RPMI7951 (cell line): ENCODE measurements around the gene KCNG3. TPM values are rescaled to one million over a fixed set of nuclear protein-coding genes. Genes with fewer than 3 reads are reported as not detected.

ENCODE experiments used
- DNase-seq: peaks from one replicate; pipeline ENCODE4 v3.0.0-alpha.2; 2012; ENCODE audit warnings: low read depth
- total RNA-seq: library from RNA; depleted of rRNA; stranded (reverse); fragments of >200 nt; shearing (Covaris generic); gene quantifications from 2 replicates; pipeline ENCODE4 v1.2.3, GENCODE V29; 2014; rRNA removed

Gene KCNG3, protein sequence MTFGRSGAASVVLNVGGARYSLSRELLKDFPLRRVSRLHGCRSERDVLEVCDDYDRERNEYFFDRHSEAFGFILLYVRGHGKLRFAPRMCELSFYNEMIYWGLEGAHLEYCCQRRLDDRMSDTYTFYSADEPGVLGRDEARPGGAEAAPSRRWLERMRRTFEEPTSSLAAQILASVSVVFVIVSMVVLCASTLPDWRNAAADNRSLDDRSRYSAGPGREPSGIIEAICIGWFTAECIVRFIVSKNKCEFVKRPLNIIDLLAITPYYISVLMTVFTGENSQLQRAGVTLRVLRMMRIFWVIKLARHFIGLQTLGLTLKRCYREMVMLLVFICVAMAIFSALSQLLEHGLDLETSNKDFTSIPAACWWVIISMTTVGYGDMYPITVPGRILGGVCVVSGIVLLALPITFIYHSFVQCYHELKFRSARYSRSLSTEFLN
- under 0.01 and 0.29 TPM in 2 replicates for total RNA-seq

- DNase-seq = peak; percentile 67
Measured at GRCh38 chr2:42493468-42494354, at the start of gene KCNG3. KCNG3 (minus strand) TSS chr2:42493982; CDS start chr2:42493501, 481 bp downstream.

DNA sequence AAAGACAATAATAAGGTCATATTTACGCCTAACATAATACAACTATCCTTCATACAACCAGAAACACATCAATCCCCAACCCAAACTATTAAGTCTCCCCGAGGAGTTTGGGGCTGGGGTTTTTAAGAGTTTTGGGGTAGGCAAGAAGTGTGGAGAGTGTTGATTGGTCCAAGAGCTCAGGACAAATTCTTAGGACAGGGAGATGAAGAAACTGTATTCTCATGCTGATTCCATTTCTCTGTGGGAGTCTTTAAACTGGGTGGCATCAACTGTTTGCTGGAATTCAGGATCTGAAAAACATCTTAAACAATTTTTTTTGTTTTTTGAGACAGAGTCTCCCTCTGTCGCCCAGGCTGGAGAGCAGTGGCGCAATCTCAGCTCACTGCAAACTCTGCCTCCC lies 49.1 kb upstream of the KCNG3 start:
- no peak for DNase-seq

DNA sequence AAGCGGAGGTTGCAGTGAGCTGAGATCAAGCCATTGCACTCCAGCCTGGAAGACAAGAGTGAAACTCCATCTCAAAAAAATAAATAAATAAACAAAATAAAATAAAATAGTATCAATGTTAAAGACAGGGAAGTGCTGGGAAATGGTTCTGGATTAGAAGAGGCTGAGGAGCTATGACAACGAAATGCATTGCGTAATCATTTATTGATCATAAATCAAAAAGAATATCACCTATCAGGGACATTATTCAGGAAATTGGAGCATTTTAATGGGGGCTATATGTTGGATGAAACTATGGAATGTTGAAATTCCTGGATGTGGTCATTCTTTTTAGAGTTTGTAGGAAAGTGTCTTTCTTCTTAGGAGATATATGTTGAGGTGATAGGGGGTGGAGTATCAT lies 43.7 kb upstream of the KCNG3 start:
- DNase-seq = no peak

GRCh38 chr2:42532397-42532796 lies 38.6 kb upstream of the KCNG3 start:
- DNase-seq = no peak

GRCh38 chr2:42523341-42523740 lies 29.6 kb upstream of the KCNG3 start:
- DNase-seq = no peak

DNA sequence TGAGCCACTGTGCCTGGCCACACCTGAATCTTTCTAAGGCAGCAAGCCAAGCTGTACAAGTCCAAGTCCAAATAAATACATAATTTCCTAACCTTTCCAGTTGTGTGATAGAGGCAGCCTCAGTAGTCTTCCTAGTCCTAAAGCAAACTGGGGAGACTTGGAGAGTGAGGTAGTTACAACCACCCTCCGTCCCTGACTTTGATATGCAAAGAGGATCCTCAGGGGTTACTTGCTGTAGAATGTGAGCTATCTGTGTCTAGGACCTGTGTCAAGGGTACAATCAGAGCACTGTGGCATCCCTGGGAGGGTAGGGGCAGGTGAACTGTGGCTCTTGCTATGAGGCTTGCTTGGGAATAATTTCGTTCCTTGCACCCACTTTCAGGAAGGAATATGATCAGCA lies 28.3 kb upstream of the KCNG3 start:
- DNase-seq = no peak

GRCh38 chr2:42519624-42520023 lies 25.8 kb upstream of the KCNG3 start:
- no peak for DNase-seq

- no peak for DNase-seq
Measured at GRCh38 chr2:42516418-42516901, 22.7 kb upstream of the KCNG3 start.

- peak; percentile 64 for DNase-seq
Measured at GRCh38 chr2:42513252-42513918, 19.6 kb upstream of the KCNG3 start.

DNA sequence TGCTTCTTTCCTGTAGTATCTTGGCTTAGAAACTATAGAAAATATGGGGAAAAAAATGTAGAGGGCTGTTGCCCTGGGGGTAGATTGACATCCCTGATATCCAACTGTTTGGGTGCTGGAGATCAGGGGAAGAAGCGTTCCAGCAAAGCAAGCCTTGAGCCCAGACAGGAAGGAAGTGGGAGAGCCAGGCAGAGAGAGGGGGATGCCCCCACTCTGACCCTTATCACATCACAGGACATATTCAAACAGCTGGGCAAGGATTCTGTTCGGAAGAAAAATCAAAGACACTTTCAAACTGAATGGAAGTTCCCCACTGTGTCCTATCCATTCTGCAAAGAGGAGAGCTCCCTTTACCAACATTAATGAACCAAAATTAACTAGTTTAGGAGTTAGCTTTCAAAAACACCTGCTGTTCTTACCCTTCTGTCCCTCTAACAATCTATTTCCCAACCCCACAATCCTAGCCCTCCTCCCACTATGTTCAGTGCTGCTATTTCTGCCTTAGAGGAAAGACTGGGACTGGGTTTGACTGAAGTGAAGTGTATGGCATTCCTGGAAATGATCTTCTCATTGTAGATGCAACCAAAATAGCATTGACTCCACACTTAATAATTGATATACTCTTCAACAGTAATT lies 16.9 kb upstream of the KCNG3 start:
- DNase-seq = peak; percentile 74

- DNase-seq = no peak
Measured at GRCh38 chr2:42510191-42510590, 16.4 kb upstream of the KCNG3 start.

- no peak for DNase-seq
Measured at GRCh38 chr2:42504364-42505230, 10.8 kb upstream of the KCNG3 start.

GRCh38 chr2:42503291-42503690 lies 9.5 kb upstream of the KCNG3 start:
- no peak for DNase-seq

GRCh38 chr2:42498497-42498896 lies 4.7 kb upstream of the KCNG3 start:
- DNase-seq = no peak

DNA sequence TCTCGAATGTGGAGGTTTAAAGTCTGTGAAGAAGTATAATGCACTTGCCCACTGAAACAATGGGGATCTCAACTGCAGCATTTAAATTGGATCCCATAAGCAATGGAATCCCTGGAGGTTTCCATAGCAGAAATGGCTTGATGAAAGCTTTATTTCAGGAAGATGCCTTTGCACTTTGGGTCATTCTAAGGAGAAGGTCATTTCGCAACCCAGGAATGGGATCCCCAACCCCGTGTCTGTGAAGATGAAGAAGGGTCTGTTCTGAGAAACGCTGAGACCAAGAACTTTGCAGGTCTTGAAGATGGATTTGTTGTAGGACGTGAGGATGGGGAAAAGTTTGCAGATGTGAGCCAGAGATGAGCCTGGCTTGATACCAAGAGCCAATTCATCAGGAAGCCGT lies 1.8 kb upstream of the KCNG3 start:
- no peak for DNase-seq

DNA sequence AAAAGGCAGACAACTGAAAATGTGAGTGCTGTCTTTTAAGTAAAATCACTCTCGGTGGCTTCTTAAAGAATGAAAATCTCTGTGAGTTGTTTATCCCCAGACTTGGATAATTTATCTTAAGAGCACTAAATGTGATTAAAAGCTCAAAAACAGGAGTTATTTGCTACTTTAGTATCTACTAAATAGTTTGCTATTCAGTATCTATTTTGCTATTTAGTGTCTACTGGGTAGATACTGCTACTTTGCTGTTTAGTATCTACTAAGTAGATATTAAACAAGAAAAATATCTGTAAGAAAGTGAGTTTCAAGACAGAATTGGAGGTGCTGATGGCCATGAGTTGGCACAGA lies 1.4 kb upstream of the KCNG3 start:
- DNase-seq = no peak

- DNase-seq = peak; percentile 75
Measured at GRCh38 chr2:42494355-42495233, 812 bp upstream of the KCNG3 start.

DNA sequence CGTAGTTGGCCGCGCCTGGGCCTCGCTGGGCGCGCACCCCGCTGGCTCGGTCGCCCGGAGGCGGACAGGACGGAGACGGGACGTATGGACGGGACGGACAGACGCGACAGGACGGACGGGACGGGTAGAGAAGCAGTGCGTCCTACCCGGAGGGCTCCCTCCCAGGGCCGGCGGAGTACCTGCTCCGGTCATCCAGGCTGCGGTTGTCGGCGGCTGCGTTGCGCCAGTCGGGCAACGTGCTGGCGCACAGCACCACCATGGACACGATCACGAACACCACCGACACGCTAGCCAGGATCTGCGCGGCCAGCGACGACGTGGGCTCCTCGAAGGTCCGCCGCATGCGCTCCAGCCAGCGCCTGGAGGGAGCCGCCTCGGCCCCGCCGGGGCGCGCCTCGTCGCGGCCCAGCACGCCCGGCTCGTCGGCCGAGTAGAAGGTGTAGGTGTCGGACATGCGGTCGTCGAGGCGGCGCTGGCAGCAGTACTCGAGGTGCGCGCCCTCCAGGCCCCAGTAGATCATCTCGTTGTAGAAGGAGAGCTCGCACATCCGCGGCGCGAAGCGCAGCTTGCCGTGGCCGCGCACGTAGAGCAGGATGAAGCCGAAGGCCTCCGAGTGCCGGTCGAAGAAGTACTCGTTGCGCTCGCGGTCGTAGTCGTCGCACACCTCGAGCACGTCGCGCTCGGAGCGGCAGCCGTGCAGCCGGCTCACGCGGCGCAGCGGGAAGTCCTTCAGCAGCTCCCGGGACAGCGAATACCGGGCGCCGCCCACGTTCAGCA lies 903 bp downstream of the KCNG3 start:
- DNase-seq = no peak

DNA sequence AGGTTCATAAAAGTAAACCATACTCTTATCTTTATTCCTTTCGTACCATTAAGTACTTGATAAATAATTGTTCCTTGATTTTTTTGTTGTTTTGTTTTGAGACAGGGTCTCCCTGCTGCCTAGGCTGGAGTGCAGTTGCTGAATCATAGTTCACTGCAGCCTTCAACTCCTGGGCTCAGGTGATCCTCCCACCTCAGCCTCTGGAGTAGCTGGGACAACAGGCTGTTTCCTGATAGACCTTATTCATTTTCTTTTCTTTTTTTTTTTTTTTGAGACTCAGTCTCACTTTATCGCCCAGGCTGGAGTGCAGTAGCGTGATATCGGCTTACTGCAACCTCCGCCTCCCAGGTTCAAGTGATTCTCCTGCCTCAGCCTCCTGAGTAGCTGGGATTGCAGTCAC lies 5.5 kb downstream of the KCNG3 start:
- no peak for DNase-seq
